HG02610 (cell line): ENCODE data around the gene SFI1.
A peak's percentile ranks its signal among the peaks of the same experiment; 100 is the strongest.

ENCODE experiments used
- ATAC-seq: cut with Tn5 transposase; IDR thresholded peaks from one replicate; pipeline ENCODE4 v1.9.1; 2021; ENCODE audit warnings: mild to moderate bottlenecking, moderate library complexity; ENCODE audit not compliant: unreplicated experiment

SFI1 gene

GRCh38 chr22:31661851-31662667 lies 165.7 kb downstream of the SFI1 start, which contains the start of gene PISD:
PISD (minus strand) TSS chr22:31662215; CDS start chr22:31662208, 7 bp downstream.
- peak; percentile 86 for ATAC-seq

GRCh38 chr22:31662668-31663037 lies 166.3 kb downstream of the SFI1 start:
- ATAC-seq: no peak
